Liver (tissue), 9 donors: Measurements from ENCODE around the gene FOXD1. TPM values are rescaled to one million over a fixed set of nuclear protein-coding genes. Genes with fewer than 3 reads are reported as not detected.

Source experiments
- DNase-seq: peaks from one replicate; pipeline ENCODE4 v3.0.0-alpha.2; 2017; ENCODE audit warnings: low spot score
- H3K27ac ChIP-seq, 2 donors: one replicate each; pipeline ENCODE4 v1.7.0; 2013; ENCODE audit warnings: inconsistent platforms in 2 of 2, low read length in 2 of 2, control low read depth in 1 of 2, low read depth in 1 of 2, mild to moderate bottlenecking in 1 of 2
- H3K27me3 ChIP-seq, 4 donors: one replicate each; pipeline versions ENCODE4 v1.6.1 to v1.7.0; 2013; ENCODE audit warnings: low read length in 3 of 4, inconsistent platforms in 1 of 4, mild to moderate bottlenecking in 1 of 4, moderate library complexity in 1 of 4; ENCODE audit not compliant: control insufficient read depth in 4 of 4, insufficient read depth in 4 of 4
- H3K36me3 ChIP-seq, 4 donors: one replicate each; pipeline versions ENCODE4 v1.6.1 to v1.7.0; 2013; ENCODE audit warnings: low read length in 3 of 4, mild to moderate bottlenecking in 3 of 4, low read depth in 1 of 4, moderate library complexity in 1 of 4; ENCODE audit not compliant: control insufficient read depth in 4 of 4, insufficient read depth in 3 of 4
- H3K4me1 ChIP-seq, 4 donors: one replicate each; pipeline versions ENCODE4 v1.6.1 to v1.7.0; 2013; ENCODE audit warnings: low read length in 3 of 4, mild to moderate bottlenecking in 3 of 4, moderate library complexity in 1 of 4; ENCODE audit not compliant: control insufficient read depth in 4 of 4, insufficient read depth in 4 of 4
- H3K4me3 ChIP-seq, 3 donors: one replicate each; pipeline versions ENCODE4 v1.6.1 to v1.7.0; 2013; ENCODE audit warnings: low read length in 3 of 3, control low read depth in 1 of 3, low read depth in 1 of 3, mild to moderate bottlenecking in 1 of 3
- H3K9ac ChIP-seq, 2 donors: one replicate each; pipeline ENCODE4 v1.7.0; 2013; ENCODE audit warnings: low read length in 2 of 2, mild to moderate bottlenecking in 2 of 2, moderate library complexity in 2 of 2, control low read depth in 1 of 2, low read depth in 1 of 2
- H3K9me3 ChIP-seq, 4 donors: one replicate each; pipeline versions ENCODE4 v1.6.1 to v1.7.0; 2013; ENCODE audit warnings: low read length in 3 of 4; ENCODE audit not compliant: control insufficient read depth in 4 of 4
- EGR1 ChIP-seq, 2 donors: IDR thresholded peaks; 2 replicates each; pipeline ENCODE4 v1.6.1; 2016 to 2018; ENCODE audit warnings: antibody characterized with exemption in 2 of 2, low read depth in 2 of 2
- FOXA1 ChIP-seq: IDR thresholded peaks from 2 replicates; pipeline ENCODE4 v1.6.1; 2016; ENCODE audit warnings: antibody characterized with exemption
- FOXA2 ChIP-seq: IDR thresholded peaks from 2 replicates; pipeline ENCODE4 v1.6.1; 2016; ENCODE audit warnings: antibody characterized with exemption
- GABPA ChIP-seq, 2 donors: IDR thresholded peaks in 1 of 2; conservative IDR thresholded peaks in 1 of 2; 2 replicates each; pipeline ENCODE4 v1.6.1; 2016; ENCODE audit warnings: antibody characterized with exemption in 2 of 2, mild to moderate bottlenecking in 1 of 2, moderate library complexity in 1 of 2
- HNF4A ChIP-seq, 2 donors: conservative IDR thresholded peaks; 2 replicates each; pipeline ENCODE4 v1.6.1; 2016; ENCODE audit warnings: antibody characterized with exemption in 2 of 2, mild to moderate bottlenecking in 2 of 2
- HNF4G ChIP-seq: IDR thresholded peaks from 2 replicates; pipeline ENCODE4 v1.6.1; 2016; ENCODE audit warnings: antibody characterized with exemption
- NR2F2 ChIP-seq: IDR thresholded peaks from 2 replicates; pipeline ENCODE4 v1.6.1; 2016; ENCODE audit warnings: antibody characterized with exemption
- RAD21 ChIP-seq, 2 donors: IDR thresholded peaks; 2 replicates each; pipeline ENCODE4 v1.6.1; 2016; ENCODE audit warnings: antibody characterized with exemption in 2 of 2, mild to moderate bottlenecking in 2 of 2
- RXRA ChIP-seq, 2 donors: IDR thresholded peaks; 2 replicates each; pipeline ENCODE4 v1.6.1; 2017 to 2018; ENCODE audit warnings: antibody characterized with exemption in 2 of 2, mild to moderate bottlenecking in 1 of 2
- SP1 ChIP-seq: IDR thresholded peaks from 2 replicates; pipeline ENCODE4 v1.6.1; 2018; ENCODE audit warnings: antibody characterized with exemption, mild to moderate bottlenecking
- TAF1 ChIP-seq: conservative IDR thresholded peaks from 2 replicates; pipeline ENCODE4 v1.6.1; 2016; ENCODE audit warnings: antibody characterized with exemption, mild to moderate bottlenecking
- YY1 ChIP-seq: IDR thresholded peaks from 2 replicates; pipeline ENCODE4 v1.6.1; 2016; ENCODE audit warnings: antibody characterized with exemption, mild to moderate bottlenecking
- WGBS: extraction: QIAGEN DNeasy Blood & Tissue Kit; methylation state at CpG from one replicate; pipeline ENCODE4 v1.1.7; 2013; 5-methylcytosine and 5-hydroxymethylcytosine counted together
- polyA plus RNA-seq, 2 donors: library from polyadenylated mRNA; stranded (reverse) in 1 of 2; unstranded in 1 of 2; fragments of 200-250 nt in 1 of 2; fragments of >200 nt in 1 of 2; fragmentation: Nextera tagmentation in 1 of 2; extraction: Ambion mirVana in 1 of 2; gene quantifications; one replicate each; pipeline versions ENCODE4 v1.2.1 to v1.2.3, GENCODE V29; 2013 to 2015
- total RNA-seq, 2 donors: library from RNA; depleted of rRNA; stranded (reverse); fragments of >200 nt; gene quantifications; one replicate each; pipeline ENCODE4 v1.2.3, GENCODE V29; 2014
- TF ChIP-seq, protein P1 (sequence below): IDR thresholded peaks from 2 replicates; pipeline ENCODE4 v1.6.1; 2016; ENCODE audit warnings: antibody characterized with exemption
- TF ChIP-seq, protein P2 (sequence below): IDR thresholded peaks from 2 replicates; pipeline ENCODE4 v1.6.1; 2016; ENCODE audit warnings: antibody characterized with exemption
- TF ChIP-seq, protein P3 (sequence below): IDR thresholded peaks from 2 replicates; pipeline ENCODE4 v1.6.1; 2016; ENCODE audit warnings: antibody characterized with exemption, mild to moderate bottlenecking
- TF ChIP-seq, protein P4 (sequence below): IDR thresholded peaks from 2 replicates; pipeline ENCODE4 v1.6.1; 2016; ENCODE audit warnings: antibody characterized with exemption
- TF ChIP-seq, protein P5 (sequence below): fragments of 150-350 bp; IDR thresholded peaks from 2 replicates; pipeline ENCODE4 v1.5.1; 2017; ENCODE audit warnings: improper control_type of control experiment, low read depth, low read length; ENCODE audit not compliant: missing input control
- donor health status: healthy.
- donor health status: healthy.
- donor health status: healthy.
- donor health status: healthy.
- donor health status: healthy.

FOXD1 gene
- total and polyA plus RNA-seq, 4 donors, result not detected

DNA sequence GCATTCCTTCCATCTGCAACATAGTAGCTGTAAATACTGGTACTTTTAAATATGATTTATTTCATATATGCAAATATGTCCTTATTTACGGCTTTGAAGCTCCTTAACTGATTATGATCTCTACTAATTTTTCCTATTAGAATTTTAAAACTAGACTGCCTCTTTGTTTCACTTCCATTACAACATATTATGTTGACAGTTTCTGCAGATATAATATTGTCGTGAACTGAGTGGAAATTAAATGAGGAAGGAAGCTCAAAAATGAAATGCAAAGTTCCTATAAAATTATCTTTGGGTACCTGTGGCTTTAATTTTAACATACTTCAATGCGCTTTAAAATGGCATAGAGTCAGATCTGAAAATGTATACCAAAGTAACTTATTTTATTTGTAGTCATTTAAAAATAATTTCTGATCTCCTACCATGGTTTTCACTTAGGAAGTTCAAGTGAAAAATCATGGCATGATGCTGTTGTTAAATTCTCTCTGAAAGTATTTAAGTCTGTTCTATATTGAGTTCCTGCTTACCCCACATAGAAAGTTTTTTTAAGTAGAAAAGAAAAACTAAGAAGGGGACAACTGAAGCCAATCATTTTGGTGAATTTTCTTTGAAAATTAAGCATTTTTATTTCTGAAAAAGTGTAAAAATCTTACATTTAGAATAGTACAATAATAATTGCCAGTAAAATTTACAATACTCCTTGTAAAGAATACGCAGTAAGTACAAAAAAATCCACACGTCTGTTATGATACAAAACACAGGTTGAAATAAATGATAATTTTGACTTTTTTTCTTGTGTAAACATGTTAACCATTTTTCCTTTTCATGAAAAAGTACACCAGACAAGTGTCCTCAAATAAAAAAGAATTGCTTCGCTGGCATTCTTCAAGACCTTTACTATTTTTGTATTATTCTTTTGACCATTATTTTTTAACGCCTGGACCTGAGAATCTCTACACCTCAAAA, 2.6 kb downstream of the FOXD1 start:
- DNase-seq, result no peak
- no peak overlapping the region for H3K4me3 ChIP-seq
- peaks cover 11 to 54% (median 25%) of the 10 kb centered on the region in 4 donors for H3K27me3 ChIP-seq
- H3K36me3 ChIP-seq, result no peaks in the 10 kb centered on the region
- WGBS, result 15% methylated on average over 7 of the region's 7 CpGs
- H3K9ac ChIP-seq, result no peak overlapping the region
- H3K9me3 ChIP-seq, result peaks cover 0 to 5% (median 0%) of the 10 kb centered on the region in 4 donors
- H3K4me1 ChIP-seq, result peaks cover 7 to 22% (median 14%) of the 10 kb centered on the region in 4 donors
- no peak overlapping the region for H3K27ac ChIP-seq
- no peak for TF ChIP-seq SP1
- TF ChIP-seq, protein P1, sequence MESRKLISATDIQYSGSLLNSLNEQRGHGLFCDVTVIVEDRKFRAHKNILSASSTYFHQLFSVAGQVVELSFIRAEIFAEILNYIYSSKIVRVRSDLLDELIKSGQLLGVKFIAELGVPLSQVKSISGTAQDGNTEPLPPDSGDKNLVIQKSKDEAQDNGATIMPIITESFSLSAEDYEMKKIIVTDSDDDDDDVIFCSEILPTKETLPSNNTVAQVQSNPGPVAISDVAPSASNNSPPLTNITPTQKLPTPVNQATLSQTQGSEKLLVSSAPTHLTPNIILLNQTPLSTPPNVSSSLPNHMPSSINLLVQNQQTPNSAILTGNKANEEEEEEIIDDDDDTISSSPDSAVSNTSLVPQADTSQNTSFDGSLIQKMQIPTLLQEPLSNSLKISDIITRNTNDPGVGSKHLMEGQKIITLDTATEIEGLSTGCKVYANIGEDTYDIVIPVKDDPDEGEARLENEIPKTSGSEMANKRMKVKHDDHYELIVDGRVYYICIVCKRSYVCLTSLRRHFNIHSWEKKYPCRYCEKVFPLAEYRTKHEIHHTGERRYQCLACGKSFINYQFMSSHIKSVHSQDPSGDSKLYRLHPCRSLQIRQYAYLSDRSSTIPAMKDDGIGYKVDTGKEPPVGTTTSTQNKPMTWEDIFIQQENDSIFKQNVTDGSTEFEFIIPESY, result no peak
- TF ChIP-seq, protein P2, sequence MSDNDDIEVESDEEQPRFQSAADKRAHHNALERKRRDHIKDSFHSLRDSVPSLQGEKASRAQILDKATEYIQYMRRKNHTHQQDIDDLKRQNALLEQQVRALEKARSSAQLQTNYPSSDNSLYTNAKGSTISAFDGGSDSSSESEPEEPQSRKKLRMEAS, result no peak
- no peak for TF ChIP-seq FOXA1
- TF ChIP-seq, protein P3, sequence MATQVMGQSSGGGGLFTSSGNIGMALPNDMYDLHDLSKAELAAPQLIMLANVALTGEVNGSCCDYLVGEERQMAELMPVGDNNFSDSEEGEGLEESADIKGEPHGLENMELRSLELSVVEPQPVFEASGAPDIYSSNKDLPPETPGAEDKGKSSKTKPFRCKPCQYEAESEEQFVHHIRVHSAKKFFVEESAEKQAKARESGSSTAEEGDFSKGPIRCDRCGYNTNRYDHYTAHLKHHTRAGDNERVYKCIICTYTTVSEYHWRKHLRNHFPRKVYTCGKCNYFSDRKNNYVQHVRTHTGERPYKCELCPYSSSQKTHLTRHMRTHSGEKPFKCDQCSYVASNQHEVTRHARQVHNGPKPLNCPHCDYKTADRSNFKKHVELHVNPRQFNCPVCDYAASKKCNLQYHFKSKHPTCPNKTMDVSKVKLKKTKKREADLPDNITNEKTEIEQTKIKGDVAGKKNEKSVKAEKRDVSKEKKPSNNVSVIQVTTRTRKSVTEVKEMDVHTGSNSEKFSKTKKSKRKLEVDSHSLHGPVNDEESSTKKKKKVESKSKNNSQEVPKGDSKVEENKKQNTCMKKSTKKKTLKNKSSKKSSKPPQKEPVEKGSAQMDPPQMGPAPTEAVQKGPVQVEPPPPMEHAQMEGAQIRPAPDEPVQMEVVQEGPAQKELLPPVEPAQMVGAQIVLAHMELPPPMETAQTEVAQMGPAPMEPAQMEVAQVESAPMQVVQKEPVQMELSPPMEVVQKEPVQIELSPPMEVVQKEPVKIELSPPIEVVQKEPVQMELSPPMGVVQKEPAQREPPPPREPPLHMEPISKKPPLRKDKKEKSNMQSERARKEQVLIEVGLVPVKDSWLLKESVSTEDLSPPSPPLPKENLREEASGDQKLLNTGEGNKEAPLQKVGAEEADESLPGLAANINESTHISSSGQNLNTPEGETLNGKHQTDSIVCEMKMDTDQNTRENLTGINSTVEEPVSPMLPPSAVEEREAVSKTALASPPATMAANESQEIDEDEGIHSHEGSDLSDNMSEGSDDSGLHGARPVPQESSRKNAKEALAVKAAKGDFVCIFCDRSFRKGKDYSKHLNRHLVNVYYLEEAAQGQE, result no peak
- TF ChIP-seq, protein P4, sequence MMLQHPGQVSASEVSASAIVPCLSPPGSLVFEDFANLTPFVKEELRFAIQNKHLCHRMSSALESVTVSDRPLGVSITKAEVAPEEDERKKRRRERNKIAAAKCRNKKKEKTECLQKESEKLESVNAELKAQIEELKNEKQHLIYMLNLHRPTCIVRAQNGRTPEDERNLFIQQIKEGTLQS, result no peak
- TF ChIP-seq RXRA (IDR thresholded peaks at IDR 0.05), result no peak
- no peak for TF ChIP-seq HNF4A (conservative IDR thresholded peaks at IDR 0.05)
- TF ChIP-seq FOXA2, result no peak
- TF ChIP-seq RAD21 (IDR thresholded peaks at IDR 0.05), result no peak
- no peak for TF ChIP-seq EGR1 (IDR thresholded peaks at IDR 0.05; ENCODE audit: low read depth in 2 of 2)
- no peak for TF ChIP-seq GABPA (IDR thresholded peaks at IDR 0.05 in 1 of 2, conservative IDR thresholded peaks at IDR 0.05 in 1 of 2)
- TF ChIP-seq NR2F2, result no peak
- TF ChIP-seq HNF4G, result no peak
- no peak for TF ChIP-seq YY1
- TF ChIP-seq, protein P5, sequence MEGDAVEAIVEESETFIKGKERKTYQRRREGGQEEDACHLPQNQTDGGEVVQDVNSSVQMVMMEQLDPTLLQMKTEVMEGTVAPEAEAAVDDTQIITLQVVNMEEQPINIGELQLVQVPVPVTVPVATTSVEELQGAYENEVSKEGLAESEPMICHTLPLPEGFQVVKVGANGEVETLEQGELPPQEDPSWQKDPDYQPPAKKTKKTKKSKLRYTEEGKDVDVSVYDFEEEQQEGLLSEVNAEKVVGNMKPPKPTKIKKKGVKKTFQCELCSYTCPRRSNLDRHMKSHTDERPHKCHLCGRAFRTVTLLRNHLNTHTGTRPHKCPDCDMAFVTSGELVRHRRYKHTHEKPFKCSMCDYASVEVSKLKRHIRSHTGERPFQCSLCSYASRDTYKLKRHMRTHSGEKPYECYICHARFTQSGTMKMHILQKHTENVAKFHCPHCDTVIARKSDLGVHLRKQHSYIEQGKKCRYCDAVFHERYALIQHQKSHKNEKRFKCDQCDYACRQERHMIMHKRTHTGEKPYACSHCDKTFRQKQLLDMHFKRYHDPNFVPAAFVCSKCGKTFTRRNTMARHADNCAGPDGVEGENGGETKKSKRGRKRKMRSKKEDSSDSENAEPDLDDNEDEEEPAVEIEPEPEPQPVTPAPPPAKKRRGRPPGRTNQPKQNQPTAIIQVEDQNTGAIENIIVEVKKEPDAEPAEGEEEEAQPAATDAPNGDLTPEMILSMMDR, result no peak
- no peak for TF ChIP-seq TAF1
